GM12892 (cell line): Measurements from ENCODE around the gene ZNF536.
"Not testable (repeated sequence)": the region's sequence is repeated elsewhere in the genome, so short reads cannot be mapped to it uniquely, and the experiment has no call there.

Source experiments
- DNase-seq: peaks from one replicate; pipeline ENCODE4 v3.0.0; 2011; ENCODE audit not compliant: insufficient read length
- FAIRE-seq: peaks from 2 replicates; lab custom pipeline; 2011; peaks lifted over from hg19 to GRCh38; lab: Jason Lieb, UNC
- POLR2A ChIP-seq: IDR thresholded peaks from 2 replicates; pipeline ENCODE4 v1.6.1; 2011; ENCODE audit warnings: low read depth, low read length, control low read depth
- POLR2AphosphoS5 ChIP-seq: IDR thresholded peaks from 2 replicates; pipeline ENCODE4 v1.6.1; 2011; ENCODE audit warnings: low read depth, low read length, control low read depth
- TAF1 ChIP-seq: IDR thresholded peaks from 2 replicates; pipeline ENCODE4 v1.6.1; 2011; ENCODE audit warnings: low read depth, mild to moderate bottlenecking, control low read depth, low read length, borderline replicate concordance

Gene ZNF536

GRCh38 chr19:30457484-30457883, 85.3 kb downstream of the ZNF536 start:
- no peak for DNase-seq
- no peak for FAIRE-seq
- TF ChIP-seq TAF1: no peak
- TF ChIP-seq POLR2A: no peak
- TF ChIP-seq POLR2AphosphoS5: no peak

- FAIRE-seq (no peak), DNase-seq (no peak)
- TF ChIP-seq POLR2AphosphoS5 (no peak), TAF1 (no peak), POLR2A (no peak)
Observed at GRCh38 chr19:30459859-30460258, 87.7 kb downstream of the ZNF536 start.

GRCh38 chr19:30464162-30464561, 92.0 kb downstream of the ZNF536 start:
- FAIRE-seq (no peak), DNase-seq (no peak)
- TF ChIP-seq POLR2A (no peak), TAF1 (no peak), POLR2AphosphoS5 (no peak)

- FAIRE-seq, DNase-seq: not testable (repeated sequence)
Observed at GRCh38 chr19:30466598-30466997, 94.4 kb downstream of the ZNF536 start.

- DNase-seq (no peak), FAIRE-seq (no peak)
- TF ChIP-seq POLR2AphosphoS5 (no peak), TAF1 (no peak), POLR2A (no peak)
Observed at GRCh38 chr19:30467239-30467638, 95.1 kb downstream of the ZNF536 start.

GRCh38 chr19:30469774-30470173, 97.6 kb downstream of the ZNF536 start:
- no peak for DNase-seq
- no peak for FAIRE-seq
- TF ChIP-seq TAF1 (no peak), POLR2AphosphoS5 (no peak), POLR2A (no peak)

GRCh38 chr19:30471441-30471840, 99.3 kb downstream of the ZNF536 start:
- no peak for TF ChIP-seq TAF1
- no peak for TF ChIP-seq POLR2AphosphoS5
- no peak for TF ChIP-seq POLR2A
- DNase-seq (no peak), FAIRE-seq (no peak)

- DNase-seq (no peak), FAIRE-seq (no peak)
Observed at GRCh38 chr19:30473334-30473867, 101.2 kb downstream of the ZNF536 start.

GRCh38 chr19:30476997-30477396, 104.8 kb downstream of the ZNF536 start:
- TF ChIP-seq POLR2A (no peak), TAF1 (no peak), POLR2AphosphoS5 (no peak)
- FAIRE-seq (no peak), DNase-seq (no peak)

More at GRCh38 chr19:30473334-30473867, 101.2 kb downstream of the ZNF536 start:
- no peak for TF ChIP-seq POLR2A
- TF ChIP-seq TAF1: no peak
- TF ChIP-seq POLR2AphosphoS5: no peak

GRCh38 chr19:30479231-30479630, 107.0 kb downstream of the ZNF536 start:
- DNase-seq: no peak
- FAIRE-seq: no peak
- TF ChIP-seq POLR2AphosphoS5 (no peak), TAF1 (no peak), POLR2A (no peak)

GRCh38 chr19:30480097-30480496, 107.9 kb downstream of the ZNF536 start:
- FAIRE-seq (no peak), DNase-seq (no peak)
- TF ChIP-seq TAF1: no peak
- no peak for TF ChIP-seq POLR2AphosphoS5

- FAIRE-seq: no peak
- no peak for DNase-seq
- no peak for TF ChIP-seq POLR2AphosphoS5
- no peak for TF ChIP-seq TAF1
Observed at GRCh38 chr19:30481063-30481462, 108.9 kb downstream of the ZNF536 start.

GRCh38 chr19:30481823-30482222, 109.6 kb downstream of the ZNF536 start:
- no peak for DNase-seq
- FAIRE-seq: no peak
- TF ChIP-seq TAF1 (no peak), POLR2A (no peak), POLR2AphosphoS5 (no peak)
